Keratinocyte (primary cell): ENCODE measurements around the gene NAALADL2. TPM values are rescaled to one million over a fixed set of nuclear protein-coding genes. Genes with fewer than 3 reads are reported as not detected.

ENCODE experiments used
- DNase-seq: peaks from one replicate; pipeline ENCODE4 v3.0.0-alpha.2; 2011; ENCODE audit warnings: low read depth, missing footprints, low spot score
- FAIRE-seq: peaks from 2 replicates; lab custom pipeline; 2011; peaks lifted over from hg19 to GRCh38; lab: Jason Lieb, UNC
- H2AFZ ChIP-seq: 2 replicates; pipeline ENCODE4 v1.6.0; 2012; ENCODE audit warnings: low read length, control low read depth, inconsistent platforms; ENCODE audit not compliant: control insufficient read depth
- H3K27ac ChIP-seq: 2 replicates; pipeline ENCODE4 v1.5.1; 2011; ENCODE audit warnings: low read length; ENCODE audit not compliant: control insufficient read depth, insufficient read depth
- H3K27me3 ChIP-seq: 3 replicates; pipeline ENCODE4 v1.6.0; 2011; ENCODE audit warnings: low read length; ENCODE audit not compliant: control insufficient read depth, insufficient read depth; ENCODE audit errors: extremely low read depth
- H3K36me3 ChIP-seq, 2 experiments: 2 replicates in 1 of 2; 3 replicates in 1 of 2; pipeline ENCODE4 v1.5.1; 2011; ENCODE audit warnings: low read length in 2 of 2, mild to moderate bottlenecking in 1 of 2; ENCODE audit not compliant: control insufficient read depth in 2 of 2, insufficient read depth in 2 of 2; ENCODE audit errors: extremely low read depth in 1 of 2
- H3K4me1 ChIP-seq: 3 replicates; pipeline ENCODE4 v1.5.1; 2011; ENCODE audit warnings: low read length; ENCODE audit not compliant: control insufficient read depth, insufficient read depth; ENCODE audit errors: extremely low read depth
- H3K4me2 ChIP-seq: 3 replicates; pipeline ENCODE4 v1.6.0; 2011; ENCODE audit warnings: low read depth, low read length; ENCODE audit not compliant: control insufficient read depth, insufficient read depth; ENCODE audit errors: extremely low read depth
- H3K4me3 ChIP-seq, 3 experiments: fragments of 200-600 bp in 1 of 3; sonication (generic) in 1 of 3; 2 replicates in 2 of 3; 3 replicates in 1 of 3; pipeline ENCODE4 v1.5.1; 2011 to 2016; ENCODE audit warnings: low read length in 3 of 3, mild to moderate bottlenecking in 3 of 3, control low read depth in 2 of 3, inconsistent platforms in 1 of 3, low read depth in 1 of 3, mixed read lengths in 1 of 3, mixed run types in 1 of 3, moderate library complexity in 1 of 3; ENCODE audit not compliant: control insufficient read depth in 2 of 3, insufficient read depth in 2 of 3; ENCODE audit errors: extremely low read depth in 1 of 3
- H3K79me2 ChIP-seq: 2 replicates; pipeline ENCODE4 v1.6.0; 2012; ENCODE audit warnings: low read length; ENCODE audit not compliant: control insufficient read depth, insufficient read depth
- H3K9ac ChIP-seq: 3 replicates; pipeline ENCODE4 v1.6.0; 2011; ENCODE audit warnings: low read length; ENCODE audit not compliant: control insufficient read depth, insufficient read depth; ENCODE audit errors: extremely low read depth
- H3K9me1 ChIP-seq: 3 replicates; pipeline ENCODE4 v1.6.0; 2011; ENCODE audit warnings: low read length; ENCODE audit not compliant: control insufficient read depth, insufficient read depth; ENCODE audit errors: extremely low read depth
- H3K9me3 ChIP-seq: 2 replicates; pipeline ENCODE4 v1.5.1; 2012; ENCODE audit warnings: low read depth, low read length; ENCODE audit not compliant: control insufficient read depth
- H4K20me1 ChIP-seq: 3 replicates; pipeline ENCODE4 v1.6.0; 2011; ENCODE audit warnings: low read length; ENCODE audit not compliant: control insufficient read depth, insufficient read depth; ENCODE audit errors: extremely low read depth
- CTCF ChIP-seq, 3 experiments: IDR thresholded peaks in 1 of 3; conservative IDR thresholded peaks in 1 of 3; optimal IDR thresholded peaks in 1 of 3; 2 replicates in 2 of 3; 3 replicates in 1 of 3; pipeline versions ENCODE3 to v1.5.1; 2011; ENCODE audit warnings: low read length in 3 of 3, mild to moderate bottlenecking in 3 of 3, moderate library complexity in 2 of 3, control low read depth in 1 of 3, inconsistent platforms in 1 of 3; ENCODE audit not compliant: insufficient read depth in 2 of 3; ENCODE audit errors: extremely low read depth in 1 of 3
- EZH2 ChIP-seq: IDR thresholded peaks from one replicate; pipeline ENCODE4 v1.6.1; 2012; ENCODE audit warnings: inconsistent platforms, mild to moderate bottlenecking, low read length, moderate library complexity
- dilution Hi-C: fragments of 300-500 bp; cut with MboI; formaldehyde crosslinking; loops from one replicate; pipeline ENCODE4 v1.7.0; 2020; ENCODE audit warnings: low sequenced_read_pairs; ENCODE audit not compliant: extremely low pct_ligation_motif_present
- polyA plus RNA-seq, 5 experiments: library from polyadenylated mRNA; depleted of rRNA in 3 of 5; stranded (reverse) in 3 of 5; stranded (forward) in 1 of 5; unstranded in 1 of 5; fragments of >200 nt; gene quantifications; 1 replicate in 1 of 5; 2 replicates in 3 of 5; 3 replicates in 1 of 5; pipeline versions ENCODE4 v1.2.1 to v1.2.3, GENCODE V29; 2011 to 2012; ENCODE audit warnings: missing spikeins in 2 of 5, low read depth in 1 of 5, low replicate concordance in 1 of 5

NAALADL2 gene
- polyA plus RNA-seq, 1 donor (not counting 4 experiments of a cell fraction or from before 2014, with no cell fraction given), result 0.75 TPM

- H3K4me2 ChIP-seq, result no peak overlapping the region
These were observed 244.2 kb downstream of the NAALADL2 start for GRCh38 chr3:175103298-175103697.

GRCh38 chr3:175105066-175105465, 245.9 kb downstream of the NAALADL2 start:
- no peak overlapping the region for H3K27ac ChIP-seq

More at GRCh38 chr3:175103298-175103697, 244.2 kb downstream of the NAALADL2 start:
- Histone ChIP-seq H3K9me1 (no peaks in the 10 kb centered on the region), H3K9ac (no peak overlapping the region), H3K36me3 (no peaks in the 10 kb centered on the region), H2AFZ (no peak overlapping the region), H3K4me1 (no peaks in the 10 kb centered on the region), H3K27ac (no peak overlapping the region), H3K9me3 (no peaks in the 10 kb centered on the region), H4K20me1 (no peaks in the 10 kb centered on the region), H3K79me2 (no peaks in the 10 kb centered on the region), H3K4me3 (no peak overlapping the region), H3K27me3 (no peaks in the 10 kb centered on the region)
- TF ChIP-seq CTCF (optimal IDR thresholded peaks at IDR 0.05 in 1 of 3, IDR thresholded peaks at IDR 0.05 in 1 of 3, conservative IDR thresholded peaks at IDR 0.05 in 1 of 3; ENCODE audit: extremely low read depth in 1 of 3, insufficient read depth in 2 of 3, low read length in 3 of 3) (no peak), EZH2 (no peak)
- dilution Hi-C loops, result no loop called here
- no peak for DNase-seq
- FAIRE-seq, result no peak

More at GRCh38 chr3:175105066-175105465, 245.9 kb downstream of the NAALADL2 start:
- Histone ChIP-seq H3K9ac (no peak overlapping the region), H3K79me2 (no peaks in the 10 kb centered on the region), H3K4me2 (no peak overlapping the region), H3K4me3 (no peak overlapping the region), H3K4me1 (no peaks in the 10 kb centered on the region), H3K9me3 (no peaks in the 10 kb centered on the region), H2AFZ (no peak overlapping the region), H3K9me1 (no peaks in the 10 kb centered on the region), H3K27me3 (no peaks in the 10 kb centered on the region), H4K20me1 (no peaks in the 10 kb centered on the region), H3K36me3 (no peaks in the 10 kb centered on the region)
- dilution Hi-C loops, result no loop called here
- no peak for DNase-seq
- TF ChIP-seq CTCF (optimal IDR thresholded peaks at IDR 0.05 in 1 of 3, IDR thresholded peaks at IDR 0.05 in 1 of 3, conservative IDR thresholded peaks at IDR 0.05 in 1 of 3; ENCODE audit: extremely low read depth in 1 of 3, insufficient read depth in 2 of 3, low read length in 3 of 3) (no peak), EZH2 (no peak)
- peak; percentile 26 for FAIRE-seq
